ENCODE measurements around the gene BIRC5. TPM values are rescaled to one million over a fixed set of nuclear protein-coding genes. Genes with fewer than 3 reads are reported as not detected.
A peak's percentile ranks its signal among the peaks of the same experiment; 100 is the strongest.

BIRC5 gene
- total RNA-seq, 1 experiment from 2014 or later = 140 TPM

DNA sequence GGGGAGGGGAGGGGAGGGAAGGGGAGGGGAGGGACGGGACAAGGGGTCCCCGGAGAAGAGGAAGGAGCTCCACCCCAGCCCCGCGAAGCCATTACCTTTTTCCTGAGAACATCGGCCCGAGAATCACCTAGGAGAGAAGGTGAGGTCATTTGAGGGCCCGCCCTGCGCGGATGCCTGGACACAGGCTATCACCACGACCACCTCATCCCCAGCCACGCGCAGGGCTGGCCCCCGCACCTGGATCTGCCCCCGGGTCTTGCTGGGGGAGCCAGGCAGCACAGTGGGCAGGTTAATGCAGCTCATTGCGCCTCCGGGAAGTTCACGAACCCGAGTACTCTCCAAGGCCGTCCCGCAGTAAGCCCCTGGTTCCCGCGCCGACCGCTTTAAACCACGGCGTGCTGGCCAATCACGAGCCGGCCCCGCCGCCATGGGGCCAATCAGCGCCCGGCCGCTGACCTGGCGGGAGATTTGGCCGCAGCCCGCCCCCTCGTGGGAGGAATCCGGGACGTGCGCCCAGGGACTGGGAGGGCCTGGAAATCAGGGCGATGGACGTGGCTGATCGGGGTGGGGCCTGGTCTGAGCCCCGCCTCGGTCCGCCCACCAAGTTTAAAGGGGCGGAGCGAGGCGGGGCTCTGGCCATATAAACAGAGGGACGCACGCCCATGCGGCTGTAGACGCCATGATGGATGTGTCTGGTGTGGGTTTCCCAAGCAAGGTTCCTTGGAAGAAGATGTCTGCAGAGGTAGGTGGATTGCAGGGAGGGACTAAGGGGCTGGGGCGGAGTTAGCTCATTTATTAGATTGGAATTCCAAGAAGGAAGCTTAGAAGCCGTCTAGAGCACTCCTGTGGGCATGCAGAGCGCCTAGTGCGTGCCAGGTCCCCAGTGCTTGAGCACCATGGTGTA, 27.1 kb upstream of the BIRC5 start, which contains the start of the genes AFMID and TK1 (continued):
- TF ChIP-seq YY1 (IDR thresholded peaks at IDR 0.05; ENCODE audit: extremely low read depth, insufficient replicate concordance, low read depth, low read length) (peak; percentile 98), EGR1 (IDR thresholded peaks at IDR 0.05; ENCODE audit: low read depth) (peak; percentile 88), TCF7L2 (IDR thresholded peaks at IDR 0.05; ENCODE audit: borderline replicate concordance, extremely low read depth, insufficient read depth, insufficient read length) (peak; percentile 30), CBX3 (IDR thresholded peaks at IDR 0.05; ENCODE audit: low read depth) (no peak)
- TF ChIP-seq, protein P1, sequence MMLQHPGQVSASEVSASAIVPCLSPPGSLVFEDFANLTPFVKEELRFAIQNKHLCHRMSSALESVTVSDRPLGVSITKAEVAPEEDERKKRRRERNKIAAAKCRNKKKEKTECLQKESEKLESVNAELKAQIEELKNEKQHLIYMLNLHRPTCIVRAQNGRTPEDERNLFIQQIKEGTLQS (IDR thresholded peaks at IDR 0.05) = no peak

DNA sequence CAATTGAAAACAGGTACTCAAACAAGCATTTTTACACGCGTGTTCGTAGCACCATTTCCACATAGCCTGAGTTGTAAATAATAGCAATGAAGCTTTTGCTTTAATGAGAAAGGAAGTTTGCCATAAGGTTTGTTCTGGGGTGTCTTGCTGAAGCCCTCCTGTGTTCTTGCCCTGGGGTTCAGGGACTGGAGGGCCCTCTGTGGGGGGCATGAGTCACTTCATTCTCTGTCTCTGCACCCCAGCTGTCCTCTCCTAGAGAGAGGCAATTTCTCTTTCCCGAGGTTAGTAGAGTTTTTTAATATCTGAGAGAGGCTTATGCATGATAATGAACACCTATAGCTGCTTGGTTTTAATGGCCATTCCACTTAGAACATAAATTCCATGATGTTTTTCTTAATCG, 17.3 kb upstream of the BIRC5 start:
- Histone ChIP-seq H3K4me1 (ENCODE audit: control insufficient read depth in 1 of 2, insufficient read depth in 2 of 2, low read length in 2 of 2) (peaks cover 21 to 34% of the 10 kb centered on the region in 2 experiments), H4K20me1 (ENCODE audit: insufficient read depth) (no peaks in the 10 kb centered on the region), H3K79me2 (ENCODE audit: insufficient read depth, low read length) (peaks cover 37% of the 10 kb centered on the region), H3K9me2 (ENCODE audit: insufficient read depth) (no peaks in the 10 kb centered on the region), H3K9me3 (ENCODE audit: control insufficient read depth in 1 of 2, insufficient read depth in 1 of 2, low read depth in 1 of 2, low read length in 2 of 2) (no peaks in the 10 kb centered on the region), H3K27me3 (ENCODE audit: insufficient read depth, low read length) (no peaks in the 10 kb centered on the region), H3K36me3 (ENCODE audit: control insufficient read depth in 1 of 2, insufficient read depth in 2 of 2, low read length in 2 of 2) (peaks cover 11 to 14% of the 10 kb centered on the region in 2 experiments; a peak in 3 of 4 replicates), H2AFZ (ENCODE audit: low read depth, low read length, poor library complexity, severe bottlenecking) (no peak overlapping the region), H3K4me3 (replicated peaks in 1 of 2; ENCODE audit: low read depth in 1 of 2, low read length in 2 of 2) (no peak overlapping the region), H3K4me2 (ENCODE audit: low read length) (no peak overlapping the region), H3K9ac (ENCODE audit: low read length) (no peak overlapping the region), H3K27ac (ENCODE audit: low read depth, low read length) (0 out of 2 replicates have a peak overlapping the region, but pooled peaks have one; percentile 79)
- POLR2A ChIA-PET = interaction anchor here (6.1 kb wide), 1 partner anchor 9 kb away, joined by 77 read pairs; the partner anchor contains the start of genes AFMID and TK1
- ATAC-seq = no peak
- no peak for DNase-seq (ENCODE audit: low read depth, low spot score)
- RAD21 ChIA-PET (ENCODE audit: low non-redundant PET in 1 of 2, low total read pairs in 2 of 2, uncharacterized antibody in 2 of 2, unreplicated experiment in 2 of 2) = no interaction called here
- CTCF ChIA-PET = no interaction called here
- BruUV-seq (replicated peaks) = TSS peak; percentile 20
- intact Hi-C loops (cut with micrococcal nuclease) = no loop called here
- no peak for TF ChIP-seq JUND (IDR thresholded peaks at IDR 0.05)
- TF ChIP-seq, protein P2, sequence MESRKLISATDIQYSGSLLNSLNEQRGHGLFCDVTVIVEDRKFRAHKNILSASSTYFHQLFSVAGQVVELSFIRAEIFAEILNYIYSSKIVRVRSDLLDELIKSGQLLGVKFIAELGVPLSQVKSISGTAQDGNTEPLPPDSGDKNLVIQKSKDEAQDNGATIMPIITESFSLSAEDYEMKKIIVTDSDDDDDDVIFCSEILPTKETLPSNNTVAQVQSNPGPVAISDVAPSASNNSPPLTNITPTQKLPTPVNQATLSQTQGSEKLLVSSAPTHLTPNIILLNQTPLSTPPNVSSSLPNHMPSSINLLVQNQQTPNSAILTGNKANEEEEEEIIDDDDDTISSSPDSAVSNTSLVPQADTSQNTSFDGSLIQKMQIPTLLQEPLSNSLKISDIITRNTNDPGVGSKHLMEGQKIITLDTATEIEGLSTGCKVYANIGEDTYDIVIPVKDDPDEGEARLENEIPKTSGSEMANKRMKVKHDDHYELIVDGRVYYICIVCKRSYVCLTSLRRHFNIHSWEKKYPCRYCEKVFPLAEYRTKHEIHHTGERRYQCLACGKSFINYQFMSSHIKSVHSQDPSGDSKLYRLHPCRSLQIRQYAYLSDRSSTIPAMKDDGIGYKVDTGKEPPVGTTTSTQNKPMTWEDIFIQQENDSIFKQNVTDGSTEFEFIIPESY (IDR thresholded peaks at IDR 0.05; ENCODE audit: extremely low read depth, insufficient replicate concordance, low read length) = no peak
- no peak for TF ChIP-seq TCF7L2 (IDR thresholded peaks at IDR 0.05; ENCODE audit: borderline replicate concordance, extremely low read depth, insufficient read depth, insufficient read length)
- TF ChIP-seq POLR2AphosphoS5 (IDR thresholded peaks at IDR 0.05; ENCODE audit: low read depth, low read length) = no peak
- TF ChIP-seq ZNF274 (IDR thresholded peaks at IDR 0.05; ENCODE audit: low read depth, low read length) = no peak
- TF ChIP-seq POLR2A (IDR thresholded peaks at IDR 0.05; ENCODE audit: borderline replicate concordance, extremely low read depth, insufficient read depth, insufficient read length) = no peak
- TF ChIP-seq SIN3A (IDR thresholded peaks at IDR 0.05; ENCODE audit: low read depth) = no peak
- no peak for TF ChIP-seq ELF1 (IDR thresholded peaks at IDR 0.05; ENCODE audit: borderline replicate concordance, low read depth)
- no peak for TF ChIP-seq EGR1 (IDR thresholded peaks at IDR 0.05; ENCODE audit: low read depth)
- TF ChIP-seq CBX3 (IDR thresholded peaks at IDR 0.05; ENCODE audit: low read depth) = no peak
- TF ChIP-seq, protein P3, sequence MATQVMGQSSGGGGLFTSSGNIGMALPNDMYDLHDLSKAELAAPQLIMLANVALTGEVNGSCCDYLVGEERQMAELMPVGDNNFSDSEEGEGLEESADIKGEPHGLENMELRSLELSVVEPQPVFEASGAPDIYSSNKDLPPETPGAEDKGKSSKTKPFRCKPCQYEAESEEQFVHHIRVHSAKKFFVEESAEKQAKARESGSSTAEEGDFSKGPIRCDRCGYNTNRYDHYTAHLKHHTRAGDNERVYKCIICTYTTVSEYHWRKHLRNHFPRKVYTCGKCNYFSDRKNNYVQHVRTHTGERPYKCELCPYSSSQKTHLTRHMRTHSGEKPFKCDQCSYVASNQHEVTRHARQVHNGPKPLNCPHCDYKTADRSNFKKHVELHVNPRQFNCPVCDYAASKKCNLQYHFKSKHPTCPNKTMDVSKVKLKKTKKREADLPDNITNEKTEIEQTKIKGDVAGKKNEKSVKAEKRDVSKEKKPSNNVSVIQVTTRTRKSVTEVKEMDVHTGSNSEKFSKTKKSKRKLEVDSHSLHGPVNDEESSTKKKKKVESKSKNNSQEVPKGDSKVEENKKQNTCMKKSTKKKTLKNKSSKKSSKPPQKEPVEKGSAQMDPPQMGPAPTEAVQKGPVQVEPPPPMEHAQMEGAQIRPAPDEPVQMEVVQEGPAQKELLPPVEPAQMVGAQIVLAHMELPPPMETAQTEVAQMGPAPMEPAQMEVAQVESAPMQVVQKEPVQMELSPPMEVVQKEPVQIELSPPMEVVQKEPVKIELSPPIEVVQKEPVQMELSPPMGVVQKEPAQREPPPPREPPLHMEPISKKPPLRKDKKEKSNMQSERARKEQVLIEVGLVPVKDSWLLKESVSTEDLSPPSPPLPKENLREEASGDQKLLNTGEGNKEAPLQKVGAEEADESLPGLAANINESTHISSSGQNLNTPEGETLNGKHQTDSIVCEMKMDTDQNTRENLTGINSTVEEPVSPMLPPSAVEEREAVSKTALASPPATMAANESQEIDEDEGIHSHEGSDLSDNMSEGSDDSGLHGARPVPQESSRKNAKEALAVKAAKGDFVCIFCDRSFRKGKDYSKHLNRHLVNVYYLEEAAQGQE (IDR thresholded peaks at IDR 0.05; ENCODE audit: low read depth) = no peak
- TF ChIP-seq FOSL1 (IDR thresholded peaks at IDR 0.05; ENCODE audit: low read depth) = no peak
- TF ChIP-seq, protein P4, sequence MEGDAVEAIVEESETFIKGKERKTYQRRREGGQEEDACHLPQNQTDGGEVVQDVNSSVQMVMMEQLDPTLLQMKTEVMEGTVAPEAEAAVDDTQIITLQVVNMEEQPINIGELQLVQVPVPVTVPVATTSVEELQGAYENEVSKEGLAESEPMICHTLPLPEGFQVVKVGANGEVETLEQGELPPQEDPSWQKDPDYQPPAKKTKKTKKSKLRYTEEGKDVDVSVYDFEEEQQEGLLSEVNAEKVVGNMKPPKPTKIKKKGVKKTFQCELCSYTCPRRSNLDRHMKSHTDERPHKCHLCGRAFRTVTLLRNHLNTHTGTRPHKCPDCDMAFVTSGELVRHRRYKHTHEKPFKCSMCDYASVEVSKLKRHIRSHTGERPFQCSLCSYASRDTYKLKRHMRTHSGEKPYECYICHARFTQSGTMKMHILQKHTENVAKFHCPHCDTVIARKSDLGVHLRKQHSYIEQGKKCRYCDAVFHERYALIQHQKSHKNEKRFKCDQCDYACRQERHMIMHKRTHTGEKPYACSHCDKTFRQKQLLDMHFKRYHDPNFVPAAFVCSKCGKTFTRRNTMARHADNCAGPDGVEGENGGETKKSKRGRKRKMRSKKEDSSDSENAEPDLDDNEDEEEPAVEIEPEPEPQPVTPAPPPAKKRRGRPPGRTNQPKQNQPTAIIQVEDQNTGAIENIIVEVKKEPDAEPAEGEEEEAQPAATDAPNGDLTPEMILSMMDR (IDR thresholded peaks at IDR 0.05 in 2 of 3, conservative IDR thresholded peaks at IDR 0.05 in 1 of 3; ENCODE audit: borderline replicate concordance in 1 of 3, insufficient read depth in 1 of 3, low read depth in 2 of 3, low read length in 2 of 3) = no peak

Measured in HCT116 (cell line).